ENCODE data around the gene PGA3.
A peak's percentile ranks its signal among the peaks of the same experiment; 100 is the strongest.
"Not testable (repeated sequence)": the region's sequence is repeated elsewhere in the genome, so short reads cannot be mapped to it uniquely, and the experiment has no call there.

PGA3 gene

GRCh38 chr11:61202950-61203746 lies at the start of gene PGA3:
PGA3 (plus strand) TSS chr11:61203515; CDS start chr11:61203565, 50 bp downstream.
- not testable (repeated sequence) for DNase-seq

GRCh38 chr11:61153593-61154095 lies 49.7 kb upstream of the PGA3 start:
- DNase-seq: no peak

- no peak for DNase-seq
Observed at GRCh38 chr11:61154528-61154927, 48.8 kb upstream of the PGA3 start.

DNA sequence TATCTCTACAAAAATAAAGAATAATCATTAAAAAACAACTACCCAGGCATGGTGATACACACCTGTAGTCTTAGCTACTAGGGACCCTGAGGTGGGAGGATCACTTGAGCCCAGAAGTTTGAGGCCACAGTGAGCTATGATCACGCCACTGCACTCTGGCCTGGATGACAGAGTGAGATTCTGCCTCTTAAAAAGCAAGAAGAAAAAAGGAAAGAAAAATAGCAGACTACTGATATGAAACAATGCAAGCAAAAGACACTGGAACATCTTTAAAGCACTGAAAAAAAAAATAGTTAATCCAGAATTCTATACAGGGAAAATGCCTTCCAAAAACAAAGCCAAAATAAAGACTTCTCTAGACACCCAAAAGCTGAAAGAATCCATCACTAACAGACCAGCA lies 48.0 kb upstream of the PGA3 start:
- no peak for DNase-seq

GRCh38 chr11:61155741-61156140 lies 47.6 kb upstream of the PGA3 start:
- no peak for DNase-seq

DNA sequence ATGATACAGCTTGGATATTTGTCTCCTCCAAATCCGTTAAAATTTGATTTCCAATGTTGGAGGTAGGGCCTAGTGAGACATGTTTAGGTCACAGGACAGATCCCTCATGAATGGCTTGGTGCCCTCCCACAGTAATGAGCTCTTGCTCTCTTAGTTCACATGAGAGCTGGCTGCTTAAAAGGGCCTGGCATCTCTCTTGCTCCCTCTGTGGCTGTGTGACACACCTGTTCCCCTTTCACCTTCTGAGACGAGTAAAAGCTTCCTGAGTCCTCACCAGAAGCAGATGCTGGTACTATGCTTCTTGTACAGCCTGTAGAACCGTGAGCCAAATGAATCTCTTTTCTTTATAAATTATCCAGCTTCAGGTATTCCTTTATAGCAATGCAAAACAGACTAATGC lies 45.6 kb upstream of the PGA3 start:
- DNase-seq: no peak

DNA sequence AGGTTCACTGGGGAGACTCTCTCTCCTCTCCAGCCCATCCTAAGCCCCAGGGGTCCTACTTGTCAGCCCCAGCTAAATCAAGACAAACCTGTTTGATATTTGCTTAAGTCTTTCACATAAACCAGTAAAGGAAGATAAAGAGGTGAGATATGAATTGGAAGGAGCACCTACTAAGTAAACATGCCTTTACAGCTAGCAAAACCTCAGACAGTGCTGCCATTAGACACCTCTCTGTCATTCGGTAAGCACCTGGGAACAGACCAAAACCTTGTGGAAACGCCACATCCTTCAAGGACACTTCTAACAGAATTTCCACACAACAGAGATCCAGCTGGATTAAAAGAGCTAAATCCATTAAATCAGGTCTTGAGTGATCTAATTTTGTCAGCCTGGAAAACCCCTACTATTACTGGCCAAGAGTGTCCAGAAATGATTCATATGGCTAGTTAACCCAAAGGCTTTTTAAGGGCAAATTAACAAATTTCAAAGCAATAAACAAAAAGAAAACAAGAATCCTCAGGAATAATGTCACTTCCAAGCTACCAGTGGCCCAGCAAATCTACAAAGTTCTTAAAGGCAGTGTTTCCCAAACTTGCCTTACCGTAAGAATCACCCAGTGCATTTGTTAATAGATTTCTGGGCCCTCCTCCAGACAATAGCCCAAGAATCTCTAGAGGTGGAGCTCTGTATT lies 44.5 kb upstream of the PGA3 start:
- DNase-seq: peak; percentile 93

DNA sequence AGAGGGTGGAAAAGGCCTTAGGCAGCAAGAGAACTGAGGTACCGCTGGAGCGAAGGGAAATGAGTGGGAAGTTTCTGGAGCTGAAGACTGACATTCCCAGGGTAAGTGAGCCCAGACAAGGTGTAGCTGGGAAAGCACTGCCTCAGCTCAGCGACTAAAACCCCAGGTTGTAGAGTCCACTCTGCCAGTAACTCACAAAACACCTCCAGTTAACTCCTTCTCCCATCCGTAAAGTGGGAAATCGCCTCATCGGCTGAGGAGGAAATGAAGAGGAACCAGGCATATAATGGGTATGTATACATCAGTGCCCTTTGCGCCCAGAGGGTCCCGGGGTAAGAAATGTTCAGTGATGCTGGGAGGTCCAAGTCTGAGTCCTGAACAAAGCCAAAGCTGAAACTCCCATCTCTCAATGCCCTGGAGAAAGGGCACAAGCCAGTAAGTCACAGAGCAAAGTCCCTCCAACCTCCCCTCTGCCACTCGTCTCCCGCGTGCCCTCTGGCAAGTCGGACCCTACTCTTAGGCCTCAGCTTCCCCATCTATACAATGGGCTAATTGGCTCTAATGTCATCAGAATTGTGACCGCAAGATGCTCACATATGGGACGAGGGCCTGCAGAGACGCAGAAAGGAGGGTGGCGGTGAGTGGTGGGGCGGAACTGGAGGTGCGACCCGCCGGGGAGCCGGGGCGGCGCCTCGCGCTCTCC lies 42.7 kb upstream of the PGA3 start:
- DNase-seq: no peak

GRCh38 chr11:61161190-61162091 lies 41.9 kb upstream of the PGA3 start, which contains the start of gene VPS37C:
VPS37C (minus strand) TSS chr11:61161426; CDS start chr11:61138829, 22,597 bp downstream.
- DNase-seq: peak; percentile 48

GRCh38 chr11:61162092-61162941 lies 41.0 kb upstream of the PGA3 start:
- DNase-seq: no peak

DNA sequence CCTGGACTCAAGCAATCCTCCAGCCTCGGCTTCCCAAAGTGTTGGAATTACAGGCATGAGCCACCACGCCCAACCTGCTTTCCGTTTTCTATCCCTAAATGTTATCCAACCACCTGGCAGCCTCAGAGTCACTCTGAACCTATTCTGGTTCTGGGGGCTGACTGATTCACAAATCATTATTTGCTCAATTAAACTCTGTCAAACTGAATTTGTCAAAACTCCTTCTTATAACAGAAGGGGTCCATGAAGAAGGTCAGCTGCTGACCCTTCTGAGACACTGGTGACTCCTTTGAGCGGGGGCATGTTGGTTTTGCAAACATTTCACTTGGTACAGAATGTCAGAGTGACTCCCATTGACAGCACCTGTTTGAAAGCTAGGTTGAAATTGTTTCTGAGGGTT lies 40.3 kb upstream of the PGA3 start:
- DNase-seq: no peak

DNA sequence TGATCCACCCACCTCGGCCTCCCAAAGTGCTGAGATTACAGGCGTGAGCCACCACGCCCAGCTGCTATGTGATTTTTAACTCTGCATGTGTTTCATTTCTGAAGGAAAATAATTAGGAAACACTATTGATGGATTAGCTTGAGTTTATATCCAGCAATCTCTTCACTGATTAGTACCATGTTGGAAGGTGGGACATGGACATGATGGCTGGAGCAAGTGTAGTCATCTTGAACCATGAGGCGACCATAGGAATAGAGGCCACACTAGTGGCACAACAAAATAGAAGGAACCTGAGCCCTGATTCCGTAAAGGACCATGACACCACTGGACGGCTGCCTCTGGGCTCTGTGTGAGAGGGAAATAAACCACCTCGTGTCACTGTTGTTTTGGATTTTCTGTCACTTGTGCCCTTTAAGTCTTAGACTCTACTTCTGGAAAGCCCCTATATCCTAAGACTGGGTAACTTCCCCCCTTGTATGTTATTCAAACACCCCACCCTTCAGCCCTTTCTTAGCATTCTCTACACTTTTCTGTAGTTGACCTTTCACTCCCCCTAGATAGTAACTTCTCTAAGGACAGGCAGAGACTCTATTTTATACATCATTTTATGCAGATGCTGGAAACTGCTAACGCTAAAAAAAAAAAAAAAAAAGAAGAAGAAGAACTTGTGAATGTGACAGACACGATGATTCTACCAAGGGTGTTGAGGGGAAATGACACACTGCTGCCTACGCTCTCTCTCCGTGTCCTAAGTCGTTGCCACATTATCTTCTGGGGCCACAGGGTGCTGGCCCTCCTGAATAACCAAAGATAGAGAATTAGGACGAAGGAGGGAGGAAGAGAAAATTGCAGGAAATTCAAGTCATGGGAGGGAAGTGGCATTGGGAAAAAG lies 39.4 kb upstream of the PGA3 start:
- no peak for DNase-seq

- DNase-seq: peak; percentile 92
Observed at GRCh38 chr11:61164606-61165424, 38.5 kb upstream of the PGA3 start.

DNA sequence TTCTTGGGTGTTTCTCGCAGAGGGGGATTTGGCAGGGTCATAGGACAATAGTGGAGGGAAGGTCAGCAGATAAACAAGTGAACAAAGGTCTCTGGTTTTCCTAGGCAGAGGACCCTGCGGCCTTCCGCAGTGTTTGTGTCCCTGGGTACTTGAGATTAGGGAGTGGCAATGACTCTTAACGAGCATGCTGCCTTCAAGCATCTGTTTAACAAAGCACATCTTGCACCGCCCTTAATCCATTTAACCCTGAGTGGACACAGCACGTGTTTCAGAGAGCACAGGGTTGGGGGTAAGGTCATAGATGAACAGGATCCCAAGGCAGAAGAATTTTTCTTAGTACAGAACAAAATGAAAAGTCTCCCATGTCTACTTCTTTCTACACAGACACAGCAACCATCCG lies 37.5 kb upstream of the PGA3 start:
- DNase-seq: not testable (repeated sequence)

GRCh38 chr11:61166331-61166730 lies 37.0 kb upstream of the PGA3 start:
- not testable (repeated sequence) for DNase-seq

DNA sequence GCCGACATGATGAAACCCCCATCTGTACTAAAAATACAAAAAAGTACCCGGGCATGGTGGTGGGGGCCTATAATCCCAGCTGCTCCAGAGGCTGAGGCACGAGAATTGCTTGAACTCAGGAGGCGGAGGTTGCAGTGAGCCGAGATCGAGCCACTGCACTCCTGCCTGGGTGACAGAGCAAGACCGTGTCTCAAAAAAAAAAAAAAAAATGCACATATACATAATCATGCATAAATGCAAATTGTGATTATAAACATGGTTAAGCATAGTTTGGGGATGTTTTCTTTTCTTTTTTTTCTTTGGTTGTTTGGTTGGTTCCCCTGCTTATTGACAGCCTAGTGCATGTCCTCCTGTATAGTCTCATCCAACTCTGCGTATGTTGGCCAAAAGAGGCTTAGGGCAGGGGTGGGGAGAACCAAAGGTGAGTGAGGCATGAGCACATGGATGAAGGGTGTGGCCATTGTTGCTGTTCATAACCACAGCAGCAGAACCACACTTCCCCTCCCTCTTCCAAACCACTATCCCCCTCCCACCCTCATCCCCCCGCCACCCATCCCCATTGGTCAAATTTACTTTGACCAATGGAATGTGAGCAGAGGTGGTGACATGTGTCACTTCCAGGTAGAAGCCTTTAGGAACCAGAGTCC lies 35.1 kb upstream of the PGA3 start:
- DNase-seq: no peak

DNA sequence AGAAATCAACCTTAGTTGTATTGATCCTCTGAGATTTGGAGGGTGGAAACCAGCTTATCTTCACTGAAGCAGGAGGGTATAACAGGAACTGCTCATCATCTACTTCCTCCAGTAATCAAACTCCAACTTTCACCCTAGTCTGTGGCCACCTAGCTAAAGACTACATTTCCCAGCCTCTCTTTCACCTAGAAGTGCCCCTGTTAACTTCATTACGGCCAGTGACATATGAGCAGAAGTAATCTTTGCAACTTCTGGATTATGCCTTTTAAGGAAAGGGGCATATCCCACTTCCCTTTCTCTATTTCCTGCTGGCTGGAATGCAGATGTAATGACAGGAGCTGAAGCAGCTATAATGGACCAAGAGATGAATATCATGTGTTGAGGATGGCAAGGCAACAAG lies 34.5 kb upstream of the PGA3 start:
- DNase-seq: no peak

DNA sequence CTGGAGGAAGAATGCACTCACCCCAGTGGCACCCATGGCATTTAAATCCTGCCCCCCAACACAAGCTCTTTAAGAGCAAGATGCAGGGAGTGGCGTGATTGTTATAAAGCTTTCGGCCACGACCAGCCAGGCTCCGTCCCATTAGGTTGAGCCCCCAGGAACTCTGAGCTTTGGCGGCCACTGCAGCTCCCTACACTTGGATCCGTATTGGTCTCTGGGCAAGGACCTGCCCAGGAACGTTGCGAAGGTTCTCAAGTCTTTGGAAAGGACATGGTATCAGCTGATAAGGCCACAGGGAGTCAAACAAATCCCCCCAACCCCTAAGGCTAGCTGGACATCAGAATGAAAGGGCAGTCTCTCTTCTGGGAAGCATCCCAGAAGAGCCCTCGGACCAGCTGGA lies 32.7 kb upstream of the PGA3 start:
- no peak for DNase-seq

DNA sequence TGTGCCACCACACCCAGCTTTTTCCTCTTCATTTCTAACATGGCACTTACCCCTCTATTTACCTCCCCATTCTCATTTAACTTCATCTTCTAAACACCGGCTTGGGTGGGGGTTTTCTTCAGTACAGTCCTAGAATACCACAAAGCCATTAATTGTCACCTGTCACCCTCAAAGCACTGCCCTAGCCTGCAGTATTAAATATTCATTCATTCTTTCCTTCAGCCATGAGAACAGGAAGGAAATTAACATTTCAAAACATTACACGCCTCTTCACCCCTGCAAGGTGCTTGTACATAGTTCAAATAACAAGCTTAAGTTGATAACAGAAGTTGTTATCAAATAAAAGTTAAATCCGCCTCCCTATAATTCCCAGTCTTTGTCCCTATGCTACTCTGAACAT lies 31.4 kb upstream of the PGA3 start:
- no peak for DNase-seq

Data from NCI-H2029 treated with DMSO at 0.1 percent for 48 hours (cell line).